ENCODE data around the gene APMAP.
A peak's percentile ranks its signal among the peaks of the same experiment; 100 is the strongest.
"Not testable (repeated sequence)": the region's sequence is repeated elsewhere in the genome, so short reads cannot be mapped to it uniquely, and the experiment has no call there.

APMAP gene

GRCh38 chr20:24929867-24930723, 62.5 kb downstream of the APMAP start:
- peak; percentile 39 to 73 for DNase-seq

GRCh38 chr20:24929259-24929658, 63.3 kb downstream of the APMAP start:
- not testable (repeated sequence) for DNase-seq

- DNase-seq = not testable (repeated sequence)
Measured at GRCh38 chr20:24920706-24921105, 71.8 kb downstream of the APMAP start.

- not testable (repeated sequence) for DNase-seq
Measured at GRCh38 chr20:24919665-24920064, 72.9 kb downstream of the APMAP start.

GRCh38 chr20:24918579-24919566, 73.7 kb downstream of the APMAP start:
- no peak for DNase-seq

GRCh38 chr20:24917797-24918578, 74.6 kb downstream of the APMAP start:
- peak; percentile 74 to 81 for DNase-seq

- DNase-seq = no peak
Measured at GRCh38 chr20:24917056-24917455, 75.5 kb downstream of the APMAP start.

- DNase-seq = no peak
Measured at GRCh38 chr20:24916412-24916811, 76.1 kb downstream of the APMAP start.

GRCh38 chr20:24915892-24916291, 76.7 kb downstream of the APMAP start:
- no peak for DNase-seq

- DNase-seq = no peak
Measured at GRCh38 chr20:24915440-24915839, 77.1 kb downstream of the APMAP start.

GRCh38 chr20:24914388-24915241, 77.9 kb downstream of the APMAP start:
- no peak for DNase-seq

- no peak for DNase-seq
Measured at GRCh38 chr20:24913076-24913628, 79.4 kb downstream of the APMAP start.

Data from NCI-H524 (cell line).